Measurements from ENCODE around the gene HES6.

DNA sequence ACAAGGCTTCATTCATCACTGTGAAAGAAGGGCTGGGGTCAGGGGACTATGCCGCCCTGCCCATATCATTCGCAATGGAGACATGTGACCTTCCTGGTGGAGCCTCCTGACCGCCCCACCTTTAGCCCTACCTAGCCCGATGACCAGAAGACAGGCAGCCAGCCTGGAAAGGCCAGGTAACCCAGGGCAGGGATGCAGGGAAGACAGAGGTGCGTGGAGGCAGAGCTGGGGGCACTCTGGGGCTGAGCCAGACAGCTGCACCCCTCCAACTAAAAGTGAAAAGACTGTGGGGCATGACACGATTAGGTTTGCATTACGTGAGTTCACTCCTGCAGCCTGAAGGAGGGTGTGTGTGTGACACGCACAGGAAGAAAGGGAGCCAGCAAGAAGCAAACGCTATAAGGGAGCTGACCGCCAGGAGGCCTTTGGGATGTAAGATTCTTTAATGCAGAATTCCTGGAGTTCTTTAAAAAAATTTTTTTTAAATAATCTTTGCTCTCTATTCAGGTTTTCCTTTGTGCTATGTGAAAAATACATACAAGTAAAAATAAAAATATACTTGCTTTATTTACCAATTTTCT is 3.7 kb upstream of the HES6 start:
- TF ChIP-seq, protein P1, sequence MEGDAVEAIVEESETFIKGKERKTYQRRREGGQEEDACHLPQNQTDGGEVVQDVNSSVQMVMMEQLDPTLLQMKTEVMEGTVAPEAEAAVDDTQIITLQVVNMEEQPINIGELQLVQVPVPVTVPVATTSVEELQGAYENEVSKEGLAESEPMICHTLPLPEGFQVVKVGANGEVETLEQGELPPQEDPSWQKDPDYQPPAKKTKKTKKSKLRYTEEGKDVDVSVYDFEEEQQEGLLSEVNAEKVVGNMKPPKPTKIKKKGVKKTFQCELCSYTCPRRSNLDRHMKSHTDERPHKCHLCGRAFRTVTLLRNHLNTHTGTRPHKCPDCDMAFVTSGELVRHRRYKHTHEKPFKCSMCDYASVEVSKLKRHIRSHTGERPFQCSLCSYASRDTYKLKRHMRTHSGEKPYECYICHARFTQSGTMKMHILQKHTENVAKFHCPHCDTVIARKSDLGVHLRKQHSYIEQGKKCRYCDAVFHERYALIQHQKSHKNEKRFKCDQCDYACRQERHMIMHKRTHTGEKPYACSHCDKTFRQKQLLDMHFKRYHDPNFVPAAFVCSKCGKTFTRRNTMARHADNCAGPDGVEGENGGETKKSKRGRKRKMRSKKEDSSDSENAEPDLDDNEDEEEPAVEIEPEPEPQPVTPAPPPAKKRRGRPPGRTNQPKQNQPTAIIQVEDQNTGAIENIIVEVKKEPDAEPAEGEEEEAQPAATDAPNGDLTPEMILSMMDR (IDR thresholded peaks at IDR 0.05), result peak in 1 of 6 experiments; percentile 2
- no peak for TF ChIP-seq POLR2A (IDR thresholded peaks at IDR 0.05)

Measured in Peyer's patch (tissue), 4 donors.